HepG2 (cell line): Measurements from ENCODE around the gene COL4A2. TPM values are rescaled to one million over a fixed set of nuclear protein-coding genes. Genes with fewer than 3 reads are reported as not detected.

ENCODE experiments used
- ATAC-seq: fragments of 200-7000 bp; cut with Tn5 transposase; 3 replicates; pipeline ENCODE4 v1.9.1; 2020; ENCODE audit warnings: mild to moderate bottlenecking, moderate library complexity
- BruUV-seq: library from RNA; stranded (reverse); fragments of 400-500 nt; replicated peaks from 2 replicates; lab custom pipeline; 2021; lab: Mats Ljungman, UMichigan
- CTCF ChIA-PET: fragments of 300-600 bp; formaldehyde crosslinking; extraction: SDS; loops from one replicate; lab custom pipeline; 2021; ENCODE audit warnings: low total read pairs, inconsistent platforms, low intra/inter-chr PET ratio; lab: Yijun Ruan, JAX
- POLR2A ChIA-PET: fragments of 350-600 bp; sonication (Branson Sonifier 250); formaldehyde crosslinking; loops from one replicate; lab custom pipeline; 2020; ENCODE audit warnings: antibody characterized with exemption, inconsistent platforms; lab: Yijun Ruan, JAX
- DNase-seq: peaks from one replicate; pipeline ENCODE4 v3.0.0-alpha.2; 2015; ENCODE audit warnings: low spot score
- FAIRE-seq: peaks from 3 replicates; lab custom pipeline; 2011; peaks lifted over from hg19 to GRCh38; lab: Jason Lieb, UNC
- H2AFZ ChIP-seq: one replicate; pipeline ENCODE4 v1.6.1; 2011; ENCODE audit warnings: low read length, inconsistent platforms
- H3K27ac ChIP-seq: fragments of 300-600 bp; 3 replicates; pipeline ENCODE4 v1.8.0; 2011; ENCODE audit warnings: mixed run types, mild to moderate bottlenecking, mixed read lengths, low read length, inconsistent platforms; ENCODE audit not compliant: insufficient read depth; ENCODE audit errors: extremely low read length
- H3K27me3 ChIP-seq, 2 experiments: fragments of 200-600 bp in 1 of 2; 2 replicates in 1 of 2; 3 replicates in 1 of 2; pipeline versions ENCODE4 v1.6.0 to v1.8.0; 2011; ENCODE audit warnings: low read length in 2 of 2, mild to moderate bottlenecking in 2 of 2, moderate library complexity in 2 of 2, inconsistent platforms in 1 of 2; ENCODE audit not compliant: insufficient read depth in 2 of 2, control insufficient read depth in 1 of 2
- H3K36me3 ChIP-seq, 2 experiments: fragments of 200-600 bp in 1 of 2; replicated peaks in 1 of 2; 2 replicates in 1 of 2; 3 replicates in 1 of 2; pipeline versions ENCODE4 v1.5.1 to v1.8.0; 2011; ENCODE audit warnings: low read length in 2 of 2, inconsistent platforms in 1 of 2; ENCODE audit not compliant: insufficient read depth in 2 of 2, control insufficient read depth in 1 of 2
- H3K4me1 ChIP-seq: 2 replicates; pipeline ENCODE4 v1.5.1; 2012; ENCODE audit warnings: low read length, inconsistent platforms; ENCODE audit not compliant: insufficient read depth
- H3K4me2 ChIP-seq: 2 replicates; pipeline ENCODE4 v1.6.0; 2011; ENCODE audit warnings: low read depth, low read length, inconsistent platforms
- H3K4me3 ChIP-seq, 3 experiments: fragments of 200-600 bp in 1 of 3; sonication (generic), shearing (Covaris generic) in 1 of 3; replicated peaks in 1 of 3; 2 replicates each; pipeline ENCODE4 v1.5.1; 2011 to 2016; ENCODE audit warnings: low read length in 3 of 3, inconsistent platforms in 2 of 3, low read depth in 2 of 3, mild to moderate bottlenecking in 2 of 3, control low read depth in 1 of 3, mixed read lengths in 1 of 3; ENCODE audit not compliant: insufficient read depth in 1 of 3
- H3K79me2 ChIP-seq: one replicate; pipeline ENCODE4 v1.6.1; 2011; ENCODE audit warnings: low read length, inconsistent platforms; ENCODE audit not compliant: insufficient read depth
- H3K9ac ChIP-seq: 2 replicates; pipeline ENCODE4 v1.6.0; 2011; ENCODE audit warnings: mild to moderate bottlenecking, low read depth, low read length, inconsistent platforms; ENCODE audit not compliant: insufficient read depth
- H3K9me3 ChIP-seq: 2 replicates; pipeline ENCODE4 v1.5.1; 2012; ENCODE audit warnings: mild to moderate bottlenecking, low read length
- H4K20me1 ChIP-seq: 2 replicates; pipeline ENCODE4 v1.6.0; 2011; ENCODE audit warnings: inconsistent platforms, mild to moderate bottlenecking, low read length, moderate library complexity; ENCODE audit not compliant: insufficient read depth
- EZH2 ChIP-seq: conservative IDR thresholded peaks from 2 replicates; pipeline ENCODE4 v1.6.1; 2012; ENCODE audit warnings: mild to moderate bottlenecking, low read depth, low read length, moderate library complexity
- FOXO1 ChIP-seq: sonication (generic); formaldehyde crosslinking; IDR thresholded peaks from 2 replicates; pipeline ENCODE4 v1.4.0; 2020; ENCODE audit warnings: missing genetic modification reagents
- HOXA9 ChIP-seq: sonication (generic); formaldehyde crosslinking; IDR thresholded peaks from 2 replicates; pipeline ENCODE4 v1.8.1; 2022; ENCODE audit warnings: missing genetic modification reagents, mild to moderate bottlenecking, moderate library complexity, borderline replicate concordance
- IKZF1 ChIP-seq: fragments of 450-650 bp; IDR thresholded peaks from 2 replicates; pipeline ENCODE4 v1.7.1; 2016
- KDM4B ChIP-seq: sonication (generic); formaldehyde crosslinking; IDR thresholded peaks from 2 replicates; pipeline ENCODE4 v1.4.0; 2020; ENCODE audit warnings: missing genetic modification reagents
- MEIS2 ChIP-seq: sonication (generic); formaldehyde crosslinking; IDR thresholded peaks from 2 replicates; pipeline ENCODE4 v1.9.0; 2021; ENCODE audit warnings: mild to moderate bottlenecking, missing genetic modification reagents
- MYC ChIP-seq: sonication (generic); formaldehyde crosslinking; IDR thresholded peaks from 2 replicates; pipeline ENCODE4 v1.9.0; 2021; ENCODE audit warnings: missing genetic modification reagents, borderline replicate concordance
- NFE2 ChIP-seq: sonication (generic); formaldehyde crosslinking; IDR thresholded peaks from 2 replicates; pipeline ENCODE4 v1.4.0; 2020; ENCODE audit warnings: missing genetic modification reagents
- NR2F6 ChIP-seq, 2 experiments: IDR thresholded peaks; 2 replicates each; pipeline ENCODE4 v1.6.1; 2016; ENCODE audit warnings: antibody characterized with exemption in 1 of 2, mild to moderate bottlenecking in 1 of 2
- PHF5A ChIP-seq: IDR thresholded peaks from one replicate; pipeline ENCODE4 v1.6.1; 2018; ENCODE audit warnings: low read depth, missing genetic modification reagents; ENCODE audit not compliant: unreplicated experiment
- SIX1 ChIP-seq: sonication (generic); formaldehyde crosslinking; IDR thresholded peaks from 2 replicates; pipeline ENCODE4 v1.4.0; 2020; ENCODE audit warnings: missing genetic modification reagents, borderline replicate concordance
- ZFP41 ChIP-seq: sonication (generic); formaldehyde crosslinking; IDR thresholded peaks from 2 replicates; pipeline ENCODE4 v1.4.0; 2020; ENCODE audit warnings: mild to moderate bottlenecking, missing genetic modification reagents, borderline replicate concordance
- ZNF343 ChIP-seq: sonication (generic); formaldehyde crosslinking; IDR thresholded peaks from 2 replicates; pipeline ENCODE4 v1.4.0; 2020; ENCODE audit warnings: mild to moderate bottlenecking, missing genetic modification reagents
- ZNF431 ChIP-seq: sonication (generic); formaldehyde crosslinking; IDR thresholded peaks from 2 replicates; pipeline ENCODE4 v1.9.0; 2022; ENCODE audit warnings: missing genetic modification reagents, low read depth, mild to moderate bottlenecking, borderline replicate concordance
- ZNF562 ChIP-seq: sonication (generic); formaldehyde crosslinking; IDR thresholded peaks from 2 replicates; pipeline ENCODE4 v1.8.0; 2022; ENCODE audit warnings: missing genetic modification reagents, borderline replicate concordance
- WGBS: methylation state at CpG from one replicate; pipeline ENCODE4 v1.1.6; 2017; ENCODE audit warnings: low lambda C conversion rate; 5-methylcytosine and 5-hydroxymethylcytosine counted together
- in situ Hi-C: cut with HindIII; loops from 2 replicates; pipeline ENCODE4 v1.10.0; 2017; ENCODE audit warnings: low pct_unique_long_range_greater_than_20kb; ENCODE audit not compliant: extremely low pct_ligation_motif_present
- intact Hi-C: fragments of 100-400 bp; cut with micrococcal nuclease; formaldehyde crosslinking; loops from one replicate; pipeline ENCODE4 v1.10.0; 2022; ENCODE audit not compliant: unreplicated experiment
- polyA plus RNA-seq, 8 experiments: library from polyadenylated mRNA; depleted of rRNA in 3 of 8; stranded (reverse) in 7 of 8; unstranded in 1 of 8; fragments of >200 nt; fragmentation: Illumina TruSeq in 4 of 8; extraction: Trizol in 4 of 8; gene quantifications; 2 replicates each; pipeline versions ENCODE4 v1.2.1 to v1.2.3, GENCODE V29; 2011 to 2016; ENCODE audit warnings: low read depth in 4 of 8, missing spikeins in 1 of 8, mixed read lengths in 1 of 8; ENCODE audit not compliant: insufficient read depth in 1 of 8
- total RNA-seq, 5 experiments: library from RNA; depleted of rRNA; stranded (reverse); fragments of >200 nt; fragmentation: Illumina TruSeq; extraction: Trizol; gene quantifications; 2 replicates each; pipeline ENCODE4 v1.2.3, GENCODE V29; 2016; ENCODE audit warnings: low read depth in 1 of 5
- TF ChIP-seq, protein P1 (sequence below): sonication (generic); formaldehyde crosslinking; IDR thresholded peaks from 2 replicates; pipeline ENCODE4 v1.8.0; 2022; ENCODE audit warnings: missing genetic modification reagents, mild to moderate bottlenecking, borderline replicate concordance
- TF ChIP-seq, protein P2 (sequence below), 2 experiments: sonication (generic) in 1 of 2; formaldehyde crosslinking in 1 of 2; IDR thresholded peaks; 2 replicates each; pipeline versions ENCODE4 v1.4.0 to v1.6.1; 2016 to 2020; ENCODE audit warnings: borderline replicate concordance in 1 of 2, low read depth in 1 of 2, mild to moderate bottlenecking in 1 of 2, missing genetic modification reagents in 1 of 2
- TF ChIP-seq, protein P3 (sequence below): IDR thresholded peaks from 2 replicates; pipeline ENCODE4 v1.6.1; 2018; ENCODE audit warnings: missing genetic modification reagents, mild to moderate bottlenecking, missing compliant biosample characterization

COL4A2 gene
- total and polyA plus RNA-seq, 2 of the 13 experiments (the other 11 are each of a cell fraction or from before 2014, with no cell fraction given): 0.22 to 1.9 TPM

DNA sequence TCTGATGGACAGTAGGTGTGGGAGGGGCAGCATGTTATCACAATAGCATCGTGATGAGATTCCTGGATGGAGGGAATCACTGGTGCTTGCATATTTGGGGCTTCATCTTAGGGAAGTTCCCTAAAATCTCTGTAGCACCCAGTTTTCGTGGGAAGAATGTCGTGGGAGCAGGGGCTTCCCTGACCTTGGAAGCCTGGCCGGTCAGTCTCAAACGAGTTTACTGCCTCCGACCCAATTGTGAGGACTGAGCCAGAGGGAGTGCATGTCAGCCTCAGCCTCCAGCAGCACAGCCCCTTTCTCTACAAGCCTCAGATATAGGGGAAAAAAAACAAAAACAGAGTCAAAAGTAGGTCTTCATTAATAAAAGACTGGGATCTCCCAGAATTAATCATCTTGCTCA, 32.2 kb downstream of the COL4A2 start (continued):
- TF ChIP-seq NFE2 (CRISPR knock-in tag) (no peak), MYC (CRISPR knock-in tag) (no peak), ZFP41 (CRISPR knock-in tag) (no peak), HOXA9 (CRISPR knock-in tag) (no peak), KDM4B (CRISPR knock-in tag) (no peak), ZNF562 (CRISPR knock-in tag) (no peak), ZNF343 (CRISPR knock-in tag) (no peak), NR2F6 (IDR thresholded peaks at IDR 0.05) (no peak), NR2F6 (CRISPR knock-in tag; IDR thresholded peaks at IDR 0.05) (no peak), PHF5A (CRISPR knock-in tag) (no peak)
- TF ChIP-seq, protein P1, sequence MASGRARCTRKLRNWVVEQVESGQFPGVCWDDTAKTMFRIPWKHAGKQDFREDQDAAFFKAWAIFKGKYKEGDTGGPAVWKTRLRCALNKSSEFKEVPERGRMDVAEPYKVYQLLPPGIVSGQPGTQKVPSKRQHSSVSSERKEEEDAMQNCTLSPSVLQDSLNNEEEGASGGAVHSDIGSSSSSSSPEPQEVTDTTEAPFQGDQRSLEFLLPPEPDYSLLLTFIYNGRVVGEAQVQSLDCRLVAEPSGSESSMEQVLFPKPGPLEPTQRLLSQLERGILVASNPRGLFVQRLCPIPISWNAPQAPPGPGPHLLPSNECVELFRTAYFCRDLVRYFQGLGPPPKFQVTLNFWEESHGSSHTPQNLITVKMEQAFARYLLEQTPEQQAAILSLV (CRISPR knock-in tag): no peak

DNA sequence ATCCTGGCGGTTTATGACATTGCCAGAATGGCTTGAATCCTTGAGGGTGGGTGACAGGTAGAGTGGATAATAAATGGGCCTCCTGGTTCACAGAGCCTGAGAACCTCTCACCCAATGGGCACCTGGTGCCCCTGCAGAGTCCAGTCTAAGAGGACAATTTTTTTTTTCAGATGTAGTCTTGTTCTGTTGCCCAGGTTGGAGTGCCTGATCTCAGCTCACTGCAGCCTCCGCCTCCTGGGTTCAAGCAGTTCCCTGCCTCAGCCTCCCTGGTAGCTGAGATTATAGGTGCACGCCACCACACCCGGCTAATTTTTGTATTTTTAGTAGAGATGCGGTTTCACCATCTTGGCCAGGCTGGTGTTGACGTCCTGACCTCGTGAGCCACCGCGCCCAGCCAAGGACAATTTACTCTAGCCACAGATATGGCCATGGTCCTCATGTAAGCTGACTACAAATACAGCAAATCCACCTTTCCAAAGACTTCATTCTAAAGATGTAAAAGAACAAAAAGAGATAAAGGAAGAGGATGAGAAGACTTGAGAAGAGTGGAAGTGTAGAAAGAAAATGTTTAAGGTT, 33.0 kb downstream of the COL4A2 start:
- Histone ChIP-seq H3K4me3 (no peak overlapping the region), H3K4me1 (no peaks in the 10 kb centered on the region), H3K9ac (no peak overlapping the region), H3K27ac (no peak overlapping the region), H2AFZ (no peak overlapping the region), H3K9me3 (no peaks in the 10 kb centered on the region), H3K36me3 (no peaks in the 10 kb centered on the region), H3K4me2 (no peak overlapping the region), H3K27me3 (peaks cover 4 to 61% of the 10 kb centered on the region in 2 experiments; a peak in 3 of 5 replicates), H4K20me1 (no peaks in the 10 kb centered on the region), H3K79me2 (no peaks in the 10 kb centered on the region)
- POLR2A ChIA-PET: no interaction called here
- no peak for ATAC-seq
- DNase-seq: no peak
- CTCF ChIA-PET: no interaction called here
- intact Hi-C loops: no loop called here
- FAIRE-seq: no peak
- BruUV-seq: no TSS peak
- WGBS: 26% methylated on average over 8 of the region's 9 CpGs
- in situ Hi-C loops: no loop called here
- TF ChIP-seq EZH2 (no peak), ZNF431 (no peak), FOXO1 (CRISPR knock-in tag) (no peak), IKZF1 (no peak), MEIS2 (CRISPR knock-in tag) (no peak), SIX1 (CRISPR knock-in tag) (no peak)
- TF ChIP-seq, protein P2, sequence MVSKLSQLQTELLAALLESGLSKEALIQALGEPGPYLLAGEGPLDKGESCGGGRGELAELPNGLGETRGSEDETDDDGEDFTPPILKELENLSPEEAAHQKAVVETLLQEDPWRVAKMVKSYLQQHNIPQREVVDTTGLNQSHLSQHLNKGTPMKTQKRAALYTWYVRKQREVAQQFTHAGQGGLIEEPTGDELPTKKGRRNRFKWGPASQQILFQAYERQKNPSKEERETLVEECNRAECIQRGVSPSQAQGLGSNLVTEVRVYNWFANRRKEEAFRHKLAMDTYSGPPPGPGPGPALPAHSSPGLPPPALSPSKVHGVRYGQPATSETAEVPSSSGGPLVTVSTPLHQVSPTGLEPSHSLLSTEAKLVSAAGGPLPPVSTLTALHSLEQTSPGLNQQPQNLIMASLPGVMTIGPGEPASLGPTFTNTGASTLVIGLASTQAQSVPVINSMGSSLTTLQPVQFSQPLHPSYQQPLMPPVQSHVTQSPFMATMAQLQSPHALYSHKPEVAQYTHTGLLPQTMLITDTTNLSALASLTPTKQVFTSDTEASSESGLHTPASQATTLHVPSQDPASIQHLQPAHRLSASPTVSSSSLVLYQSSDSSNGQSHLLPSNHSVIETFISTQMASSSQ (IDR thresholded peaks at IDR 0.05; ENCODE audit: low read depth): no peak
- TF ChIP-seq, protein P2 (CRISPR knock-in tag; IDR thresholded peaks at IDR 0.05; ENCODE audit: borderline replicate concordance): no peak
- TF ChIP-seq, protein P3, sequence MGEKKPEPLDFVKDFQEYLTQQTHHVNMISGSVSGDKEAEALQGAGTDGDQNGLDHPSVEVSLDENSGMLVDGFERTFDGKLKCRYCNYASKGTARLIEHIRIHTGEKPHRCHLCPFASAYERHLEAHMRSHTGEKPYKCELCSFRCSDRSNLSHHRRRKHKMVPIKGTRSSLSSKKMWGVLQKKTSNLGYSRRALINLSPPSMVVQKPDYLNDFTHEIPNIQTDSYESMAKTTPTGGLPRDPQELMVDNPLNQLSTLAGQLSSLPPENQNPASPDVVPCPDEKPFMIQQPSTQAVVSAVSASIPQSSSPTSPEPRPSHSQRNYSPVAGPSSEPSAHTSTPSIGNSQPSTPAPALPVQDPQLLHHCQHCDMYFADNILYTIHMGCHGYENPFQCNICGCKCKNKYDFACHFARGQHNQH (CRISPR knock-in tag): no peak
